HG03064 (cell line): Measurements from ENCODE around the gene C1orf167.

Source experiments
- ATAC-seq: cut with Tn5 transposase; IDR thresholded peaks from one replicate; pipeline ENCODE4 v1.9.1; 2021; ENCODE audit warnings: low read depth; ENCODE audit not compliant: unreplicated experiment

The C1orf167 gene

DNA sequence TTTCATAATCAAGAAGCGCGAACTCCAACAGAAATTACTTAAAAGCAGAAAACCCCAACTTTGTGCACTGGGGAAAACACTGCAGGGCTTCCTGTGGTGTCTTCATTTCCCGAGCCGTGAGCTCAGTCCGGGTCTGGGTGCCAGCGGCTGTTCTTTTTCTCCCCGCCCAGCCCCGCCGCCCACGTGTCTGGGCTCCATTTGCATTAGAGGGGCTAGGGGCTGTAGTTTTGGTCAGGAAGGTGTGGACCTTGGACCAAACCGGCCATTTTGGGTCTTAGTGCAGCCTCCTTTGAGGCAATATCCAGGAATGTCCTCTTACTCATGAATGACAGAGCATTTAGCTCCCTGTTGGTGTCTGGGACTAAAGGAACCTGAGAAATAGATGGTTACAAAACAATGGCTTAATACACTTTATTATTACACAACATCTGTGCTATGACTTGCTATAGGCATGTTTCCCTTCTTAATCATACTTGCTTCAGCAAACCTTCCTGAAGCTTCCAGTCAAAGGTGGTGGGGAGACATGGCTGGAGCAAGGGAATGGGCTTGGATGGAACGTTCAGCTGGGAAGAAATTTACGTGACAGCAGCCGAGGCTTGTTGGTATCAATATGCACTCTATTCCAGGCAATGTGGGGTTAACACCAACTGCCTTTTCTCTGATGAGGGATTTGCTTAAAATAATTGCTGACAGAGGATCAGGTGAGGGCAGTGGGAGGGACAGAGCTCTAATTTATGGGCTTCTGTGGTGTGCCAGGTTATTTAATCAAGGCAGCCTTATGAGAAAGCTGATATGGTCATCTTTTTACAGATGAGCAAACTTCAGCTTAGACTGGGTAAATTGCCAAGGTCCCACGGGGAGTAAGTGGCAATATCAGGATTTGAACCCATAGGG lies 25.0 kb upstream of the C1orf167 start:
- ATAC-seq = no peak

DNA sequence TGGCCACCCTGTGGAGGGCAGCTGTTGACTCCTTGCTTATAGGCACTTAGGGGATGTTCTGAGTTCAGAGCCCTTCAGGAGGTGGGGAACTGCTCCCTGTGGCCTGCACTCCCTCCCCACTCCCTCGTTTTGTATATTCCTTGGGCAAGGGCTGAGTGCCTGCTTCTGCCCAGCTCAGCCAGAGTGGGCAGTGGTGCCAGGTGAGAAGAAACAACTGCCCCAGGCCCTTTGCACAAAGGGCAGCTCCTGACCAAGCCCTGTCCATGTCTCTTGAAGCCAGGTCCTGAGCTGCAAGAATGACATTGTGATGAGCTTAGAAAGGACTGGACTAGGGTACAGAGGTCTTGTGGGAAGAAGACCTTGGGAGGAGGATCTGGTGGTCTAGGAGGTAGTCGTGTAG lies 23.9 kb upstream of the C1orf167 start:
- no peak for ATAC-seq

DNA sequence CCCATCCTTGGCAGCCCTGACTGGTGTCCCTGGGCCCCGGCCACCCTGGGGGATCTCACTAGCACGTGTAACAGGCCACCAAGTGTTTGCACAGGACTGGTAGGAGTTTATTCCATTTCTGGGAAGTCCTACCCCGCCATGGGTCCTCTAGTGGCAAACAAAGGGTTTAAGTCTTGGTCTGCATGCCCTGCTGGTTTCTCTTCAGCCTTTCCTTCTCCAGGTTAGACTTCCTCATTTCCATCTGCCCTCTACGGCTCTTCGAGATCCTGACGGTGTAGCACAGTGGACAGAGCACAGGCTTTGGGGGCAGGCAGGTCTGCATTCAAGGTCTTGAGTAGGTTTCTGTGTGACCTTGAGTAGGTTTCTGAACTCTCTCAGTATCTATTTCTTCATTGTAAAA lies 23.2 kb upstream of the C1orf167 start:
- ATAC-seq = no peak

DNA sequence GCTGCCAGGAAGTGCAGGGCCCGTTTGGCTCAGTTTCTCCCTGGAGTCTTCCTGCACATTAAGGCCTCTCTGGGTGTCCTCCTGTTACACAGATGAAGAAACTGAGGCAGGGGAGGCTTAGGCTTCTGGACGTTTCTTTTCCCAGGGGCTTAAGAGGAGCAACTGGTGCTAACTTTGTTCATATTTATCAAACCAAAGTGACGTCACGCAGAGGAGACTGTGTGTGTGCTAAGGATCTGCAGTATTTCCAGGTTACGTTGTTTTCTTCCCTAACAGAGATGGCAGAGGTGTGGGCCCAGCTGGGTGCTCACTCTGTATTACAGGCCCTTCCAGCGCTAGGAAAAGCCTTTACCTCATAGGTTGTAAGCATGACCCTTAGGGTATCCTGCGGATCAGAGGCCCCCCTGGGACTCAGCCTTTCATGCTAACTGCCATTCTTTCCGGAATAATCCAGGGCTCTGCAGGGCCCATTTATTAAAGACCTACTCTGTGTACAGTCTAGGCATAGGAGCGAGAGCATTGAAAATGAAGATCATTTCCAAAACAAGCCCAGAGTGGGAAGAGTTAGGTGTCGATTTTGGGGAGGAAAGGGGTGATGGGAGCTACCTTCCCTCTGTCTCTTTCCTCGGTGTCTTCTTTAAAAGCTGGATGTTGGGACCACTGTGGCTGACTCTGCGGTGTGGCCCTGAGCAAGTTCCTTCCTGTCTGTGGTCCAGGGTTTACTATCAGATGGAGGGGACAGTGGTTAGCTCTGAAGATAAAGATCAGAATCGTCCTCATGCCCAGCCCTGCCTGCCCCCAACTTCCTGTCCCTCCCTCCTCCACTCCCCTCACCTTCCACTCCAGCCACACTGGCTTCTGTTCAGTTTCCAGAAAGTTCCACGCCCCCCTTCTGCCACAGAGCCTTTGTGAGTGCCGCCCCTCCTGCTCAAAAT lies 21.5 kb upstream of the C1orf167 start:
- no peak for ATAC-seq

DNA sequence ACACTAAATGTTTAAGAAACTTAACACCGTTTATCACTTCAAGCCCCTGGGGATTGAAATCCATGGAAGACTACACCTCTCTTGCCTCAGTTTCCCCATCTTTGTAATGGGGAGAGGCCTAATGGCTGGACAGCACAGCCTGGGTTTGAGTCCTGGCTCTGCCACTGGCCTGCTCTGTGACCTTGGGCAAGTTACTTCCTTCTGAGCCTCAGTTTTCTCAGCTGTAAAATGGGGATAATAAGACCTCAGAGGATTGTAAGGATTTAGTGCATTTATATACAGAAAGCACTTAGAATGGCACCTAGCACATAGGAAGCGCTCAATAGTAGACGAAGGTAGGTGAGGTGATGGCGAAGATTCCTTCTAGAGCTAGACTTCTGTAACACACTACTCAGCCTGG lies 20.5 kb upstream of the C1orf167 start:
- ATAC-seq = no peak

GRCh38 chr1:11741919-11742558 lies 20.0 kb upstream of the C1orf167 start:
- ATAC-seq = no peak

DNA sequence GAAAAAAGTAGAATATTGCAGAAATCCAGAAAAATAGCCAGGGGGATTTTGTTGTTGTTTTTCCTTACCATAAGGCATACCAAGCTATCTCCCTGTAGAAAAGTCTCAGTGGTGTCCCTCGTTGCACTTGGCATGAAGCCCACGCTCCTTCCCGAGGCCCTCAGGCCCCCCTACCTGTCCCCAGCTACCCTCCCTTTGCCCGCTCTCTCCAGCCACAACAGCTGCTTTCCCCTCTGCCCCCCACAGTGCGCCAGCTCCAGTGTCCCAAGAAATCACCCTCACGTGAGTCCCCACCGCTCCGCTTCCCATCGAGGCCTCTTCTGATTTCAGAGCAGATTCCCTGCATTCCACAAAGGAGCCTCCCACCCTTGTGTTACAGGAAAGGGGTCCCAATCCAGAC lies 17.7 kb upstream of the C1orf167 start:
- ATAC-seq = no peak

GRCh38 chr1:11746092-11746491 lies 15.9 kb upstream of the C1orf167 start:
- ATAC-seq = no peak

DNA sequence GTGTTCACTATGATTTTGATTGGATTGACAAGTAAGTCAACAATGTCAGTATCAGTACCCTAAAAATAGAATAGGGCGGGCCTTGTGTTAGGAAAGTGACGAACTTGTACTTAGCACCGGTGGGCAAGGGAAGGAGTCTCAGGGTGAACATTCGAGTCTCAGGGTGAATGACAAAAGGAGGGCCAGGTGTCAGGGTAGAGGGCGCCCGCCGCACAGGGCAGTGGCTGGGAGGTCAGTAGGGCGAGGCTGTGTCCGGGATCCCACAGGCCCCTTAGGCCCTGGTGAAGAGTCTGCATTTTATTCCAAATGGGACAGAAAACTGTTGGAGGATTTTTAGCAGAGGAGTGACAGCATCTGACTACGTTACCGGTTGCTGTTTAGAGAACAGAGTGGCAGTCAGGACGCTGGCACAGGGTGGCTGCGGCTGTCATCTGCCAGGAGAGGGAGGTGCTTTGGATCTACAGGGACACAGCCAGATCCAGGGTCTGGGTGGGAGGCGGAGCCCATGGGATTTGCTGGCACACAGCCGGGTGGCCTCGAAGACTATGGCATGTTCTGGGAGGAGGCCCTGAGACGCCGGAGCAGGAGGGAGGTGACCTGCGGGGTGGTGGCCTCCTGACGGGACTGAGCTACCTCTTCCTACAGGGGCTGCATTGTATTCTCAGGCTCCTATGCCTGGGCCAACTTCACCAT lies 15.1 kb upstream of the C1orf167 start:
- no peak for ATAC-seq

DNA sequence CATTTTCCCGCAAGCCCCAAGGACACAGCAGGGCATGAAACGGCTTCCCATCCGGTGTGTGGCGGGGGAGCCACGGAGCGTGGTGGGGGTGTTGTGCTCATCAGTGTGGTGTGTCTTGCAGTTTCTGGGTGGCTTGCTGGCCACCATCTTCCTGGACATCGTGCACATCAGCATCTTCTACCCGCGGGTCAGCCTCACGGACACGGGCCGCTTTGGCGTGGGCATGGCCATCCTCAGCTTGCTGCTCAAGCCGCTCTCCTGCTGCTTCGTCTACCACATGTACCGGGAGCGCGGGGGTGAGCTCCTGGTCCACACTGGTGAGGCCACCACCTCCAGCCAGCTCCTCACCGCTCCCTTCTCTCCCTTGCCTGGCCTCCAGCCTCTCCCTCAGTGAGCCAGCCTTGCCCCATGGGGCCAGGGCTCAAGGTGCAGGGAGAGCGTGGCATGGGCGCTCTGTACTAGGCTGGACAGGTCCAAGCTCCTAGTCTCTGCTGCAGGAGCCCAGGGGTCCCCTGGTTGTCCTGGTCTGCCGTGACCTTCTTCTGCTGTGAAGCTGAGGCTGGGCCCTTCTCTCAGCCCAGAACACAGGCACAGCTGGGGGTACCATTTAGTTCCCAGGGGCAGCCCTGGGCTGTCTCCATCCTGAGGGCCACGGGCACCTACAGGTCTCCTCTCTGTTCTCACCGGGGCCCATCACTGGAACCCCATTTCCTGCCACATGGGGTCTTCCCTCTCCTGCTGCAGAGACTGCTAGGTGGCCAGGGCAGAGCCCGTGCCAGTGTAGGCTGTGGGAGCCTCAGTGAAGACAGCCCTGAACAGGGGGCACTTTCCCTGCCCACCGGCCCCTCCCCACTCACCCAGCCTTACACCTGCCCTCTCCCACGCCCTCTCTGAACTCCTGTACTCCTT lies 13.4 kb upstream of the C1orf167 start:
- no peak for ATAC-seq

DNA sequence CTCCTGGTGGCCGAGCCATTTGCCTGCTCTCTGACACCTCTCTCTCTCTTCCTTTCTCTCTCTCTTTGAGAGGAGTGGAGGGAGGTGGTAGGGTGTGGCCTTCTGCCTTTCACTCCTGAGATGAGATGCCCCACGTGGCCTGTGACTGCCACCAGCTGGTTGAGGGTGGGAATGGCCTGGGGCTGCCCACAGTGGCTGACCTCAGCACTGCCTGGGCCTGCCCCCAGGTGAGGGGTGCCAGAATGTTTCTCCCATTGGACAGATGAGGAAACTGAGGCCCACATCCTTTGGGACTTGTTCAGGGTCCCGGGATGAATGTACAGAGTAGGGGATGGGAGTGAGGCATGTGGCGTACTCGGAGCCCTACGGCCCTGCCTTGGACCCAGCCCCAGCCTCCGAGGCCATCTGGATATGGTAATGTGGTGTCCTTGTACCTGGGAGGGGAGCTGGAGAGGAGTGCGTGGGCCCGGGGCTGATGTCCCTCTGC lies 12.7 kb upstream of the C1orf167 start:
- ATAC-seq = no peak

DNA sequence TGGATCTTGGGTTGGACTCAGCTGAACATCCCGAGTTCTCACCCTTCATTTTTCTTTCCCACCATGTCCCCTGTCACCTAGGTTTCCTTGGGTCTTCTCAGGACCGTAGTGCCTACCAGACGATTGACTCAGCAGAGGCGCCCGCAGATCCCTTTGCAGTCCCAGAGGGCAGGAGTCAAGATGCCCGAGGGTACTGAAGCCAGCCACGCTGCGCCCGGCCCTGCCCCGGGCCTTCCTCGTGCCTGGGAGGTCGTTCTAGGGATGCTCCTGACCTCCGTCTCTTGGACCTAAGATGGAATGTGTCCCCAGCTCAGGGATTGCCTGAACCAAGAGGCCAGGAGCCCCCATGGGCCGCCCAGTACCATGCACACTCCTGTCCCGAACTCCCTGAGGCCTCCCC lies 12.0 kb upstream of the C1orf167 start:
- no peak for ATAC-seq

DNA sequence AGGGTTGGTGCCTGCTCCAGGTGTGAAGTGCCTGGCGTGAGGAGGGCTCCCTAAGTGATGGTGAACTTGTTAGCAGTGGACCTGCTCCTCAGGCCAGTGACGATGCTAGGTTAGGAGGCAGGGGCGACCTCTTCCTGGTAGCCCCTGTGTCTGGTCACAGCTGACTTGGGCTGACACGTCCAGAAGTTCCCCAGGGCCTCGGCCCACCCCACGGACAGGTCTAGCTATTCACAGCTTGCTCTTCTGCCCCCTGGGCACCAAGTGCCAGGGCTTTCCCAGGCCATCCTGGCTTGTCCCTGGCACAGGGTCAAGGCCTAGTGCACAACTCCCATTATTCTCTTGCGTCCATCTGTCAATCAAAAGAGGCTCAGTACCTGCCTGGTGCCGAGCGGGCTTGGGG lies 10.9 kb upstream of the C1orf167 start:
- no peak for ATAC-seq

DNA sequence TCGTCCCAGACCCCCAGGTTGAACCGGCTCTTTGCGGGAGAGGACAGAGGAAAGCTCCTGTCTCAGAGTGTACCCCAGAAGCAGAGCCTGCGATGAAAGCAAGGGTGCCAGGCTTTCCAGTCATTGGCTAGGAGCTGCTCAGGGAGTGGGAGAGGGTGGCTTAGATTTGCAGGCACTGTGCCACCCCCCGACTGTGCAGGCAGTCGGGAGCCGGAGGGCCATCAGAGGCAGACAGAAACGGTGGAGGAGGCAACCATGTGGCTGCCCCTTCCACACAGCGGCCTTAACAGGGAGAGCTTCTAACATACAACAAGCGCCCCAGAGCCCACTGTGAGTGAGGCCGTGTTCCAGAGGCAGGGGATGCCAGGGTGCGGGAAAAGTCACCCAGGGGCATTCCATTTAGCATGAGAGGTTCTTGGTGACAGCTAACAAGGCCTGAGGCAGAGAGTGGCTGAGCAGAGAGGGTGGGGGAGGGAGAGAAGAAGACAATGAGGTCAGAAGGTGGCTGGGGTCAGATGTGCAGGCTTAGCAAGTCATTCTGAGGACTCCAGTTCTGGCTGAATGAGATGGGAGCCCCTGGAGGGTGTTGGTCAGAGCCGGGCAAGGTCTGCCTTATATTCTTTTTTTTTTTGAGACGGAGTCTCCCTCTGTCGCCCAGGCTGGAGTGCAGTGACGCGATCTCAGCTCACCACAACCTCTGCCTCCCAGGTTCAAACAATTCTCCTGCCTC lies 9.5 kb upstream of the C1orf167 start:
- no peak for ATAC-seq

DNA sequence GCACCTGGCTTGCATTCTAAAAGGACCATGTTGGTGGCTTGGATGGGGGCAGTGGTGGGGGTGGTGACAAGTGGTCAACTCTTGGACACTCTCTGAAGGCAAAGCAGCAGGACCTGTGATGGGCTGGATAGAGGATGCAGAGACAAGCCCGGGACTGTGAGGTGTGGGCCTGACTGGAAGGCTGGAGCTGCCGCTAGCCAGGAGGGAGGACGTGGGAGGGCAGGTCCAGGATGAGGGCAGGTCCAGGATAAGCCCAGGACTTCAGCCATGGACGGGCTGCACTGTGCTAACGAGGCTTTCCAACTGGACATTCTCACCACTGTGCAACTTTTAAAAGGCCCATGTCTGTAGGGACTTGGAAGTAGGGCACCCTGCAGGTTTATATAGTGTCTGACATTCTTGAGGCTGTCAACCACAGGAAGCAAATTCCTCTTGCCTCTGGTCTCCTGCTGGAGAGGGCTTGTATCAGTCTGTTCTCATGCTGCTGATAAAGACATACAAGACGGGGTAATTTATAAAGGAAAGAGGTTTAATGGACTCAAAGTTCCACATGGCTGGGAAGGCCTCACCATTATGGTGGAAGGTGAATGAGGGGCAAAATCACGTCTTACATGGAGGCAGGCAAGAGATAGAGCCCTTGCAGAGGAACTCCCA lies 8.3 kb upstream of the C1orf167 start:
- ATAC-seq = no peak

GRCh38 chr1:11757047-11757446 lies 4.9 kb upstream of the C1orf167 start:
- no peak for ATAC-seq

DNA sequence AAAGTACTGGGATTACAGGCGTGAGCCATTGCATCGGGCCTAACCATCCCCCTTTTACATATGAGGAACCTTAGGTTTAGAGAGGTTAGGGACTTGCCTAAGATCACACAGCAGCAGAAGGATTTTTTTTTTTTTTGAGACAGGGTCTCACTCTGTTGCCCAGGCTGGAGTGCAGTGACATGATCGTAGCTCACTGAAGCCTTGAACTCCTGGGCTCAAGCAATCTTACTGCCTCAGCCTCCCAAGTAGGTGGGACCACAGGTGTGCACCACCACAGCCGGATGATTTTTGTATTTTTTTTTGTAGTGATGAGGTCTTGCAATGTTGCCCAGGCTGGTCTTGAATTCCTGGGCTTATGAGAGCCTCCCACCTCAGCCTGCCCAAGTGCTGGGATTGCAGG lies 2.2 kb upstream of the C1orf167 start:
- no peak for ATAC-seq

DNA sequence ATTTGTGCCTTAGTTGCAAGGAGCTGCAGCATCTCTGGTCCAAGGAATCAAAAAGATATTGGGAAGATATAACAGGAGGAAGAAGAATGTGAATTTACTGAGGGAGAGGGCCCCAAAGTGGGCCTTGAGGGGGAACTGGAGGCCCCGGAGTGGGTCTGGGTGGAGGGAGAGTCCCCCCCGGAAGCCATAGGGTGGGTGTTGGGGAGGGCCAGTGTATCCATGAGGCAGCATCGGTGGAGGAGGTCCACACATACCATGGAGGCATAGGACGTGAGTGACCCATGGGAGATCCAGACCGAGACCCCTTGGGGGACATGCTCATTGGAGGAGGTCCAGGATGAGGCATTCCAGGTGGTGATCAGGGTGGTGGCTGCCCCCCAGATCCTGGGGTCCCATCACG lies 708 bp upstream of the C1orf167 start:
- ATAC-seq = no peak
